ENCODE data around the gene PRKACA. TPM values are rescaled to one million over a fixed set of nuclear protein-coding genes. Genes with fewer than 3 reads are reported as not detected.

The PRKACA gene
- polyA plus RNA-seq, 2 of the 4 experiments (the other 2 are of a cell fraction): 10.0 to 40.9 TPM

- no peak for TF ChIP-seq KDM5A (IDR thresholded peaks at IDR 0.05)
- no peak for TF ChIP-seq BCL3 (IDR thresholded peaks at IDR 0.05)
- TF ChIP-seq RCOR1 (IDR thresholded peaks at IDR 0.05; ENCODE audit: low read depth, low read length): no peak
- no peak for TF ChIP-seq USF2 (IDR thresholded peaks at IDR 0.05)
- no peak for TF ChIP-seq EHMT2 (IDR thresholded peaks at IDR 0.05; ENCODE audit: low read depth)
- no peak for TF ChIP-seq E2F6 (IDR thresholded peaks at IDR 0.05; ENCODE audit: borderline replicate concordance, low read depth)
- no peak for TF ChIP-seq MAX (IDR thresholded peaks at IDR 0.05)
- TF ChIP-seq HOXA7 (CRISPR knock-in tag; IDR thresholded peaks at IDR 0.05): no peak
- no peak for TF ChIP-seq ZFP36 (IDR thresholded peaks at IDR 0.05; ENCODE audit: borderline replicate concordance, partially characterized antibody)
Observed at GRCh38 chr19:14127929-14128509, 10.5 kb upstream of the PRKACA start (continued).

- 91% methylated on average over 5 of the region's 8 CpGs for WGBS (ENCODE audit: missing lambda C conversion rate)
Observed at GRCh38 chr19:14127176-14127575, 9.6 kb upstream of the PRKACA start.

GRCh38 chr19:14122924-14123323, 5.4 kb upstream of the PRKACA start:
- CTCF ChIA-PET: interaction anchor here (1.0 kb wide), 2 partner anchors 8 to 51 kb away, joined by 3 to 4 read pairs; partner anchors contain the start of gene MISP3
- Histone ChIP-seq H3K27ac (no peak overlapping the region), H3K4me3 (no peak overlapping the region), H3K4me2 (no peak overlapping the region), H3K4me1 (peaks cover 10% of the 10 kb centered on the region; the same call in 2 of the 3 replicates), H3K9me3 (no peaks in the 10 kb centered on the region)
- DNase-seq (ENCODE audit: low read depth in 1 of 2, low spot score in 1 of 2) (no peak), FAIRE-seq (no peak), ATAC-seq (no peak)
- WGBS (ENCODE audit: missing lambda C conversion rate): 97% methylated on average over 6 of the region's 6 CpGs
- POLR2A ChIA-PET: interaction anchor here (0.6 to 1.0 kb wide), 2 partner anchors 14 to 135 kb away, joined by 4 to 5 read pairs; partner anchors contain the start of gene ASF1B
- TF ChIP-seq RARB (CRISPR knock-in tag; IDR thresholded peaks at IDR 0.05) (no peak), JUN (IDR thresholded peaks at IDR 0.05) (no peak), PBX3 (IDR thresholded peaks at IDR 0.05) (no peak), CTCF (IDR thresholded peaks at IDR 0.05) (no peak), HOXB13 (CRISPR knock-in tag; IDR thresholded peaks at IDR 0.05; ENCODE audit: low read depth) (no peak), HDAC2 (IDR thresholded peaks at IDR 0.05) (no peak), EHF (CRISPR knock-in tag; IDR thresholded peaks at IDR 0.05) (no peak), FOXS1 (CRISPR knock-in tag; IDR thresholded peaks at IDR 0.05) (no peak), CHD2 (IDR thresholded peaks at IDR 0.05; ENCODE audit: low read length, partially characterized antibody) (no peak), NPAS2 (CRISPR knock-in tag; IDR thresholded peaks at IDR 0.05; ENCODE audit: borderline replicate concordance) (no peak), CHD4 (IDR thresholded peaks at IDR 0.05; ENCODE audit: borderline replicate concordance) (no peak), BHLHE40 (IDR thresholded peaks at IDR 0.05; ENCODE audit: low read depth, low read length) (no peak), POLR2A (IDR thresholded peaks at IDR 0.05; ENCODE audit: low read length) (no peak)

More at GRCh38 chr19:14127176-14127575, 9.6 kb upstream of the PRKACA start:
- Histone ChIP-seq H3K9me3 (no peaks in the 10 kb centered on the region), H3K4me1 (no peaks in the 10 kb centered on the region), H3K4me2 (no peak overlapping the region), H3K4me3 (no peak overlapping the region), H3K27ac (no peak overlapping the region)
- ChIA-PET CTCF (interaction anchor here (1.2 to 4.5 kb wide), 3 partner anchors 9 to 222 kb away, joined by 3 to 24 read pairs (median 4); partner anchors contain the start of gene ASF1B), POLR2A (no interaction called here)
- FAIRE-seq (no peak), DNase-seq (ENCODE audit: low read depth in 1 of 2, low spot score in 1 of 2) (no peak), ATAC-seq (no peak)
- TF ChIP-seq EHMT2 (IDR thresholded peaks at IDR 0.05; ENCODE audit: low read depth): no peak
- no peak for TF ChIP-seq KDM1A (IDR thresholded peaks at IDR 0.05; ENCODE audit: low read depth)
- no peak for TF ChIP-seq MAFK (IDR thresholded peaks at IDR 0.05; ENCODE audit: partially characterized antibody)
- TF ChIP-seq CBX8 (IDR thresholded peaks at IDR 0.05): no peak
- TF ChIP-seq NPAS2 (CRISPR knock-in tag; IDR thresholded peaks at IDR 0.05; ENCODE audit: borderline replicate concordance): no peak
- TF ChIP-seq CBX2 (IDR thresholded peaks at IDR 0.05; ENCODE audit: borderline replicate concordance, low read depth): no peak
- TF ChIP-seq CTCF (IDR thresholded peaks at IDR 0.05): no peak
- TF ChIP-seq EHF (CRISPR knock-in tag; IDR thresholded peaks at IDR 0.05): no peak
- no peak for TF ChIP-seq TFCP2L1 (CRISPR knock-in tag; IDR thresholded peaks at IDR 0.05)

Measured in A549 (cell line).